SU-DHL-6 (cell line): ENCODE results near the gene PSMC3IP.
"Not testable (repeated sequence)": the region's sequence is repeated elsewhere in the genome, so short reads cannot be mapped to it uniquely, and the experiment has no call there.

Experiments
- H2AFZ ChIP-seq: fragments of 200-600 bp; sonication (generic); 2 replicates; pipeline ENCODE4 v1.6.1; 2014; ENCODE audit warnings: low read depth, mild to moderate bottlenecking, moderate library complexity, mixed read lengths, antibody characterized with exemption, low read length; ENCODE audit not compliant: severe bottlenecking
- H3F3A ChIP-seq: fragments of 200-600 bp; shearing (Covaris generic); 2 replicates; pipeline ENCODE4 v1.6.0; 2016; ENCODE audit warnings: antibody characterized with exemption, mild to moderate bottlenecking; ENCODE audit not compliant: insufficient read depth
- H3K27ac ChIP-seq: fragments of 200-600 bp; sonication (generic); 2 replicates; pipeline ENCODE4 v1.5.1; 2016; ENCODE audit warnings: low read depth, mild to moderate bottlenecking, low read length, moderate library complexity, mixed read lengths
- H3K27me3 ChIP-seq: fragments of 200-600 bp; sonication (generic), shearing (Covaris generic); 2 replicates; pipeline ENCODE4 v1.6.0; 2014; ENCODE audit warnings: mild to moderate bottlenecking, low read length
- H3K36me3 ChIP-seq: fragments of 200-600 bp; sonication (generic); 2 replicates; pipeline ENCODE4 v1.6.1; 2014; ENCODE audit warnings: mild to moderate bottlenecking, low read length, mixed read lengths
- H3K4me2 ChIP-seq: fragments of 300-600, 200-600 bp; shearing (Covaris generic), sonication (generic); 2 replicates; pipeline ENCODE4 v1.6.0; 2014; ENCODE audit warnings: low read length, low read depth, mild to moderate bottlenecking; ENCODE audit not compliant: poor library complexity, severe bottlenecking
- H3K4me3 ChIP-seq: fragments of 200-600 bp; sonication (generic); 2 replicates; pipeline ENCODE4 v1.5.1; 2014; ENCODE audit warnings: antibody characterized with exemption, low read length, mild to moderate bottlenecking, mixed read lengths; ENCODE audit not compliant: insufficient read depth, poor library complexity, severe bottlenecking
- H3K79me2 ChIP-seq: fragments of 200-600 bp; sonication (generic); 2 replicates; pipeline ENCODE4 v1.6.1; 2014; ENCODE audit warnings: mild to moderate bottlenecking, low read length, moderate library complexity; ENCODE audit not compliant: insufficient read depth
- H3K9ac ChIP-seq: fragments of 200-600 bp; sonication (generic); 2 replicates; pipeline ENCODE4 v1.7.0; 2014; ENCODE audit warnings: mild to moderate bottlenecking, low read length
- H3K9me2 ChIP-seq: fragments of 200-600 bp; sonication (generic); replicated peaks from 2 replicates; pipeline ENCODE4 v1.6.1; 2014; ENCODE audit warnings: low read length; ENCODE audit not compliant: insufficient read depth
- H3K9me3 ChIP-seq: fragments of 200-600 bp; sonication (generic); 2 replicates; pipeline ENCODE4 v1.6.1; 2014; ENCODE audit warnings: low read length, mixed read lengths; ENCODE audit not compliant: insufficient read depth
- H4K20me1 ChIP-seq: fragments of 200-600 bp; sonication (generic); 2 replicates; pipeline ENCODE4 v1.6.1; 2014; ENCODE audit warnings: low read depth, mild to moderate bottlenecking, antibody characterized with exemption, low read length, moderate library complexity, mixed read lengths
- CTCF ChIP-seq: fragments of 200-600 bp; sonication (generic); IDR thresholded peaks from one replicate; pipeline ENCODE4 v1.5.1; 2017; ENCODE audit warnings: antibody characterized with exemption, mild to moderate bottlenecking, low read length, moderate library complexity; ENCODE audit not compliant: insufficient read depth, poor library complexity, severe bottlenecking
- EZH2phosphoT487 ChIP-seq: fragments of 200-600 bp; sonication (generic), shearing (Covaris generic); conservative IDR thresholded peaks from 2 replicates; pipeline ENCODE4 v1.6.1; 2018; ENCODE audit warnings: mild to moderate bottlenecking, antibody characterized with exemption, low read length, moderate library complexity, mixed read lengths

PSMC3IP gene

GRCh38 chr17:42543190-42544079 is 34.1 kb downstream of the PSMC3IP start:
- Histone ChIP-seq H4K20me1 (no peaks in the 10 kb centered on the region), H3K36me3 (no peaks in the 10 kb centered on the region), H3K4me3 (no peak overlapping the region), H3K9me2 (no peaks in the 10 kb centered on the region), H3K9me3 (no peaks in the 10 kb centered on the region), H3F3A (no peaks in the 10 kb centered on the region), H3K4me2 (no peak overlapping the region), H3K27ac (no peak overlapping the region), H3K9ac (no peak overlapping the region), H3K79me2 (no peaks in the 10 kb centered on the region), H3K27me3 (no peaks in the 10 kb centered on the region), H2AFZ (no peak overlapping the region)
- TF ChIP-seq EZH2phosphoT487 (no peak), CTCF (no peak)

DNA sequence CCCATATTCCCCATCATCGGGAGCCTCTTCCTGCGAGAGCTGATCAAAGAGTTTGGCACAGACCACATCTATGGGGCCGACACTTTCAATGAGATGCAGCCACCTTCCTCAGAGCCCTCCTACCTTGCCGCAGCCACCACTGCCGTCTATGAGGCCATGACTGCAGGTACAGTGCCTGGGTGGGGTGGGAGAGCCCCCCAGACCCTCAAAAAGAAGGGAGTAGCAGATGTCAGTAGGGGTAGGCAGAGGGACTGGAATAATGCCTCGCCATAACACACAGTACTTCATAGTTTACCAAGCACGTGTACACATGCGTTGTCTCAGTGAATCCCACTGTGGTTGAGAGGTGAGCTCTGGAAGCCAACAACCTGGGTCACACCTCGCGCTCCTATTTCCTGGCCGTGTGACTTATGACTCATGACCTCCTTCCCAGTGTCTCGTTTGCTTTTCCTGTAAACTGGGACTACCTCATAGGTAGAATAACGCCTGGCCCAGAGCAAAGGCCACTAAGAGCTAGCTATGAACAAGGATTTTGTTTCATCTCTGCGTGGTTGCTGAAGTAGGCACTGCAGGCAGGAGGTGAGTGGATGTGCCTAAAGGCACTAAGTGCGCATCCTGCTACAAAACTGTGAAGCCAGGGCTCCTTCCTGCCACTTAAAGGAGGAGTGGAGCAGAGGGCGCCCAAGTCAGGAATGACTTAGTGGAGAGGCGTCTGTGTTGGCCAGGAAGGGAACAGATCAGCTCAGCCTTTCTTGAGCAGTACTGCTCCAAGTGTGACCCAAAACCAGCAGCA is 36.3 kb downstream of the PSMC3IP start:
- TF ChIP-seq EZH2phosphoT487: no peak
- H4K20me1 ChIP-seq: no peaks in the 10 kb centered on the region
- H3K4me2 ChIP-seq: no peak overlapping the region
- no peaks in the 10 kb centered on the region for H3K9me2 ChIP-seq
- H3F3A ChIP-seq: no peaks in the 10 kb centered on the region
- H3K79me2 ChIP-seq: peaks cover 7% of the 10 kb centered on the region; the same call in 1 of the 2 replicates
- H3K27me3 ChIP-seq: no peaks in the 10 kb centered on the region
- H3K9me3 ChIP-seq: no peaks in the 10 kb centered on the region
- no peak overlapping the region for H3K4me3 ChIP-seq
- no peak overlapping the region for H2AFZ ChIP-seq
- H3K9ac ChIP-seq: no peak overlapping the region
- H3K36me3 ChIP-seq: no peaks in the 10 kb centered on the region
- H3K27ac ChIP-seq: no peak overlapping the region

- H4K20me1 ChIP-seq, H2AFZ ChIP-seq, H3K9me2 ChIP-seq, H3K79me2 ChIP-seq, H3K36me3 ChIP-seq, H3K4me2 ChIP-seq, H3K27me3 ChIP-seq, H3K9ac ChIP-seq, H3K27ac ChIP-seq, H3F3A ChIP-seq, H3K9me3 ChIP-seq, H3K4me3 ChIP-seq: not testable (repeated sequence)
Observed at GRCh38 chr17:42540558-42540957, 37.0 kb downstream of the PSMC3IP start.

- Histone ChIP-seq H3K36me3 (no peaks in the 10 kb centered on the region), H4K20me1 (no peaks in the 10 kb centered on the region), H2AFZ (no peak overlapping the region), H3K79me2 (peaks cover 7% of the 10 kb centered on the region; the same call in 1 of the 2 replicates), H3K27me3 (no peaks in the 10 kb centered on the region), H3K9me2 (no peaks in the 10 kb centered on the region), H3K9ac (no peak overlapping the region), H3K9me3 (no peaks in the 10 kb centered on the region), H3K4me2 (no peak overlapping the region), H3K27ac (no peak overlapping the region), H3F3A (peaks cover 12% of the 10 kb centered on the region), H3K4me3 (no peak overlapping the region)
- no peak for TF ChIP-seq CTCF
- TF ChIP-seq EZH2phosphoT487: no peak
Observed at GRCh38 chr17:42538482-42538881, 39.0 kb downstream of the PSMC3IP start.
